WTC11 (cell line): Measurements from ENCODE around the gene HILPDA. TPM values are rescaled to one million over a fixed set of nuclear protein-coding genes. Genes with fewer than 3 reads are reported as not detected.
A peak's percentile ranks its signal among the peaks of the same experiment; 100 is the strongest.

Experiments
- ATAC-seq: fragments of 200-7000 bp; cut with Tn5 transposase; 2 replicates; pipeline ENCODE4 v1.10.0; 2021; ENCODE audit warnings: mild to moderate bottlenecking, moderate library complexity
- Bru-seq: library from RNA; stranded (reverse); fragments of 400-500 nt; gene quantifications from one replicate; lab custom pipeline; 2021; lab: Mats Ljungman, UMichigan
- CTCF ChIA-PET: fragments of 300-600 bp; sonication (Branson Sonifier 250); formaldehyde crosslinking; loops from one replicate; lab custom pipeline; 2021; ENCODE audit warnings: antibody characterized with exemption; lab: Charles Lee
- POLR2A ChIA-PET: fragments of 350-600 bp; sonication (Branson Sonifier 250); formaldehyde crosslinking; loops from one replicate; lab custom pipeline; 2021; ENCODE audit warnings: antibody characterized with exemption; lab: Charles Lee
- DNase-seq: peaks from one replicate; pipeline ENCODE4 v3.0.0; 2021; ENCODE audit warnings: low spot score
- H3K27ac Mint-ChIP-seq: 2 replicates; pipeline ENCODE4 v1.8.0; 2021; ENCODE audit warnings: mixed read lengths
- H3K27me3 Mint-ChIP-seq: 2 replicates; pipeline ENCODE4 v1.8.0; 2021; ENCODE audit warnings: low read depth, mild to moderate bottlenecking, moderate library complexity, mixed read lengths
- H3K36me3 Mint-ChIP-seq: 2 replicates; pipeline ENCODE4 v1.8.0; 2021; ENCODE audit warnings: mixed read lengths
- H3K4me1 Mint-ChIP-seq: 2 replicates; pipeline ENCODE4 v1.8.0; 2022; ENCODE audit warnings: mixed read lengths
- H3K4me3 Mint-ChIP-seq: 2 replicates; pipeline ENCODE4 v1.8.0; 2021; ENCODE audit warnings: mild to moderate bottlenecking, moderate library complexity, mixed read lengths
- H3K9me3 Mint-ChIP-seq: 2 replicates; pipeline ENCODE4 v1.8.0; 2021; ENCODE audit warnings: mixed read lengths
- E2F5 ChIP-seq: sonication (generic); formaldehyde crosslinking; IDR thresholded peaks from 2 replicates; pipeline ENCODE4 v1.8.1; 2022; ENCODE audit warnings: mild to moderate bottlenecking, moderate library complexity, missing genetic modification reagents
- ESRRA ChIP-seq: sonication (generic); formaldehyde crosslinking; IDR thresholded peaks from 2 replicates; pipeline ENCODE4 v1.8.1; 2022; ENCODE audit warnings: mild to moderate bottlenecking, missing genetic modification reagents, borderline replicate concordance
- FOXK1 ChIP-seq: sonication (generic); formaldehyde crosslinking; IDR thresholded peaks from 2 replicates; pipeline ENCODE4 v1.8.0; 2022; ENCODE audit warnings: mild to moderate bottlenecking, moderate library complexity, missing genetic modification reagents
- FOXP1 ChIP-seq: sonication (generic); formaldehyde crosslinking; IDR thresholded peaks from 2 replicates; pipeline ENCODE4 v1.8.0; 2022; ENCODE audit warnings: missing genetic modification reagents, mild to moderate bottlenecking, moderate library complexity, borderline replicate concordance
- GABPB1 ChIP-seq: sonication (generic); formaldehyde crosslinking; IDR thresholded peaks from 2 replicates; pipeline ENCODE4 v1.8.1; 2023; ENCODE audit warnings: mild to moderate bottlenecking, missing genetic modification reagents
- HMGA2 ChIP-seq: fragments of 250-450 bp; sonication (Bioruptor Pico); IDR thresholded peaks from 2 replicates; pipeline ENCODE4 v1.4.0; 2021; ENCODE audit warnings: mild to moderate bottlenecking, moderate library complexity
- HMGXB4 ChIP-seq: sonication (generic); formaldehyde crosslinking; IDR thresholded peaks from 2 replicates; pipeline ENCODE4 v1.8.1; 2023; ENCODE audit warnings: mild to moderate bottlenecking, moderate library complexity, missing genetic modification reagents
- MYBL2 ChIP-seq: sonication (generic); formaldehyde crosslinking; IDR thresholded peaks from 2 replicates; pipeline ENCODE4 v1.8.1; 2023; ENCODE audit warnings: mild to moderate bottlenecking, moderate library complexity, missing genetic modification reagents
- NFE2L1 ChIP-seq: sonication (generic); formaldehyde crosslinking; IDR thresholded peaks from 2 replicates; pipeline ENCODE4 v1.8.1; 2023; ENCODE audit warnings: missing genetic modification reagents
- PRRX2 ChIP-seq: fragments of 250-450 bp; sonication (Bioruptor Pico); IDR thresholded peaks from 2 replicates; pipeline ENCODE4 v1.8.0; 2021; ENCODE audit warnings: mild to moderate bottlenecking
- RELA ChIP-seq: sonication (generic); formaldehyde crosslinking; IDR thresholded peaks from 2 replicates; pipeline ENCODE4 v1.8.1; 2022; ENCODE audit warnings: missing genetic modification reagents, mild to moderate bottlenecking, borderline replicate concordance
- SMAD4 ChIP-seq: sonication (generic); formaldehyde crosslinking; IDR thresholded peaks from 2 replicates; pipeline ENCODE4 v1.8.0; 2022; ENCODE audit warnings: mild to moderate bottlenecking, missing genetic modification reagents
- SP1 ChIP-seq: sonication (generic); formaldehyde crosslinking; conservative IDR thresholded peaks from 2 replicates; pipeline ENCODE4 v1.8.1; 2022; ENCODE audit warnings: missing genetic modification reagents
- TEAD4 ChIP-seq: sonication (generic); formaldehyde crosslinking; IDR thresholded peaks from 2 replicates; pipeline ENCODE4 v1.8.0; 2022; ENCODE audit warnings: mild to moderate bottlenecking, missing genetic modification reagents
- ZBTB21 ChIP-seq: sonication (generic); formaldehyde crosslinking; IDR thresholded peaks from 2 replicates; pipeline ENCODE4 v1.8.1; 2023; ENCODE audit warnings: mild to moderate bottlenecking, missing genetic modification reagents, borderline replicate concordance
- ZNF219 ChIP-seq: sonication (generic); formaldehyde crosslinking; IDR thresholded peaks from 2 replicates; pipeline ENCODE4 v1.8.0; 2023; ENCODE audit warnings: missing genetic modification reagents, mild to moderate bottlenecking, borderline replicate concordance
- ZNF281 ChIP-seq: sonication (generic); formaldehyde crosslinking; IDR thresholded peaks from 2 replicates; pipeline ENCODE4 v1.8.0; 2023; ENCODE audit warnings: mild to moderate bottlenecking, missing genetic modification reagents
- long read RNA-seq, 3 experiments: library from RNA in 1 of 3; library from capped mRNA in 1 of 3; library from polyadenylated mRNA in 1 of 3; unstranded in 2 of 3; stranded (forward) in 1 of 3; transcript quantifications; one replicate each; pipeline ENCODE4 v2.0.0, GENCODE V29; 2021
- total RNA-seq: library from RNA; stranded (reverse); gene quantifications from 3 replicates; pipeline ENCODE4 v1.2.3, GENCODE V29; 2021
- TF ChIP-seq, protein P1 (sequence below): sonication (generic); formaldehyde crosslinking; IDR thresholded peaks from 2 replicates; pipeline ENCODE4 v1.8.1; 2023; ENCODE audit warnings: mild to moderate bottlenecking, missing genetic modification reagents
- TF ChIP-seq, protein P2 (sequence below): sonication (generic); formaldehyde crosslinking; IDR thresholded peaks from 2 replicates; pipeline ENCODE4 v1.8.0; 2022; ENCODE audit warnings: mild to moderate bottlenecking, missing genetic modification reagents
- TF ChIP-seq, protein P3 (sequence below): sonication (generic); formaldehyde crosslinking; conservative IDR thresholded peaks from 2 replicates; pipeline ENCODE4 v1.8.1; 2023; ENCODE audit warnings: mild to moderate bottlenecking, low read depth, missing genetic modification reagents, moderate library complexity
- TF ChIP-seq, protein P4 (sequence below): sonication (generic); formaldehyde crosslinking; IDR thresholded peaks from 2 replicates; pipeline ENCODE4 v1.8.1; 2022; ENCODE audit warnings: low read depth, missing genetic modification reagents, borderline replicate concordance

Gene HILPDA, protein sequence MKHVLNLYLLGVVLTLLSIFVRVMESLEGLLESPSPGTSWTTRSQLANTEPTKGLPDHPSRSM
- total RNA-seq, result 28.3 to 29.5 TPM (median 28.7 TPM) in 3 replicates
- Bru-seq, nascent RNA, result percentile 98 among the genes with signal in this experiment
- long read RNA-seq, experiment 1, transcript HILPDA-202 (2 exons, 785 nt), result minor isoform, 9 of 84 reads
- long read RNA-seq, experiment 1, transcript HILPDA-201 (2 exons, 1,349 nt), result major isoform, 73 of 84 reads
- long read RNA-seq, experiment 1, partial matches to known transcripts, result 1 of 84 reads
- long read RNA-seq, experiment 1, other reads (novel, unspliced or antisense), result 1 of 84 reads
- long read RNA-seq, experiment 2, transcript HILPDA-201 (2 exons, 1,349 nt), result major isoform, 29 of 30 reads
- long read RNA-seq, experiment 2, partial matches to known transcripts, result 0 of 30 reads
- long read RNA-seq, experiment 2, other reads (novel, unspliced or antisense), result 0 of 30 reads
- long read RNA-seq, experiment 3, transcript HILPDA-201 (2 exons, 1,349 nt), result major isoform, 109 of 112 reads
- long read RNA-seq, experiment 3, partial matches to known transcripts, result 0 of 112 reads
- long read RNA-seq, experiment 3, other reads (novel, unspliced or antisense), result 0 of 112 reads

DNA sequence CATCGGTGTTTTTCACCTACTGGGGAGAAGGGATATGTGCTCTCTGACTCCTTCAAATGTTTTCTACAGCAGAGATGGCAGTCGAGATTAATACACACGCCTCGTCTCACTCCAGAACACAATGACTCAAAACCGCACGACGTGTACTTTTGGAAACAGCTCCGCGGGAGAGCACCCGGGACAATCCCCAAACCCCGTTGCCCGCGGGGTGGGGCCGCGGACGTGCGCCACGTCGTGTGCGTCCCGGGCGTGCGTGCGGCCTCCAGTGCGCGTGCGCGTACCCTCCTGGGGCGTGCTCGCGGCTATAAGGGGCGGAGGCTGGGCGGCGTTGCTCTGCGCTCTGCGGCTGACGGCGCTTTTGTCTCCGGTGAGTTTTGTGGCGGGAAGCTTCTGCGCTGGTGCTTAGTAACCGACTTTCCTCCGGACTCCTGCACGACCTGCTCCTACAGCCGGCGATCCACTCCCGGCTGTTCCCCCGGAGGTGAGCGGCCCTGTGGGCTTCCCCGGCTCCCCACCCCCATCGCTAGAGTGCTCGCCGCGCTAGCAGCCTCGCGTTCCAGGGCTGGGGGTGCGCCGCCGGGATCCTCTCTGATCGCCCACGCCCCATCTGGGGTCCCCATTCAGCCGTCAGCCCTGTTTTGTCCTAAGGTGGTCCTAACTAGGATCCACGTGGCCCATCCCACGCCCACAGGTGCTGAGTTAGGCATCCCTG, at the start of gene HILPDA:
Gene HILPDA (plus strand): TSS at position 336 of the 712 bp plus-strand sequence. CDS start 1,391 bp downstream, outside the sequence.
- Mint-ChIP-seq H3K36me3 (peaks cover 20% of the 10 kb centered on the region), H3K4me1 (peaks cover 69% of the 10 kb centered on the region), H3K4me3 (peak within 1 kb of the TSS; percentile 95), H3K27ac (peak within 1 kb of the TSS; percentile 92), H3K9me3 (no peaks in the 10 kb centered on the region), H3K27me3 (peaks cover 12% of the 10 kb centered on the region)
- ATAC-seq, result peak; percentile 63
- ChIA-PET CTCF (interaction anchor here (0.6 to 3.6 kb wide), 7 partner anchors 18 to 454 kb away, joined by 3 to 32 read pairs (median 4); partner anchors contain the start of gene KCP), POLR2A (interaction anchor here (1.5 kb wide), 1 partner anchor 28 kb away, joined by 3 read pairs; no protein-coding TSS in a partner anchor)
- DNase-seq, result peak; percentile 82
- TF ChIP-seq ZBTB21 (CRISPR knock-in tag) (no peak), FOXP1 (CRISPR knock-in tag) (peak; percentile 86), ESRRA (CRISPR knock-in tag) (no peak; the same call in 1 of the 2 replicates), PRRX2 (no peak), RELA (CRISPR knock-in tag) (no peak), E2F5 (CRISPR knock-in tag) (peak; percentile 77; the same call in 1 of the 2 replicates), FOXK1 (CRISPR knock-in tag) (peak; percentile 53), GABPB1 (peak; percentile 31; the same call in 1 of the 2 replicates), HMGA2 (no peak; the same call in 1 of the 2 replicates), SMAD4 (CRISPR knock-in tag) (0 out of 2 replicates have a peak, but pooled peaks have one; percentile 21), ZNF219 (CRISPR knock-in tag) (peak; percentile 64; the same call in 1 of the 2 replicates), MYBL2 (peak; percentile 28; the same call in 1 of the 2 replicates), ZNF281 (peak; percentile 72), TEAD4 (CRISPR knock-in tag) (0 out of 2 replicates have a peak, but pooled peaks have one; percentile 45), NFE2L1 (CRISPR knock-in tag) (peak; percentile 66), SP1 (CRISPR knock-in tag) (peak; percentile 86), HMGXB4 (CRISPR knock-in tag) (peak; percentile 92)
- TF ChIP-seq, protein P1, sequence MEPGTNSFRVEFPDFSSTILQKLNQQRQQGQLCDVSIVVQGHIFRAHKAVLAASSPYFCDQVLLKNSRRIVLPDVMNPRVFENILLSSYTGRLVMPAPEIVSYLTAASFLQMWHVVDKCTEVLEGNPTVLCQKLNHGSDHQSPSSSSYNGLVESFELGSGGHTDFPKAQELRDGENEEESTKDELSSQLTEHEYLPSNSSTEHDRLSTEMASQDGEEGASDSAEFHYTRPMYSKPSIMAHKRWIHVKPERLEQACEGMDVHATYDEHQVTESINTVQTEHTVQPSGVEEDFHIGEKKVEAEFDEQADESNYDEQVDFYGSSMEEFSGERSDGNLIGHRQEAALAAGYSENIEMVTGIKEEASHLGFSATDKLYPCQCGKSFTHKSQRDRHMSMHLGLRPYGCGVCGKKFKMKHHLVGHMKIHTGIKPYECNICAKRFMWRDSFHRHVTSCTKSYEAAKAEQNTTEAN (CRISPR knock-in tag), result 0 out of 2 replicates have a peak, but pooled peaks have one; percentile 42
- TF ChIP-seq, protein P2, sequence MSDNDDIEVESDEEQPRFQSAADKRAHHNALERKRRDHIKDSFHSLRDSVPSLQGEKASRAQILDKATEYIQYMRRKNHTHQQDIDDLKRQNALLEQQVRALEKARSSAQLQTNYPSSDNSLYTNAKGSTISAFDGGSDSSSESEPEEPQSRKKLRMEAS (CRISPR knock-in tag), result peak; percentile 96
- TF ChIP-seq, protein P3, sequence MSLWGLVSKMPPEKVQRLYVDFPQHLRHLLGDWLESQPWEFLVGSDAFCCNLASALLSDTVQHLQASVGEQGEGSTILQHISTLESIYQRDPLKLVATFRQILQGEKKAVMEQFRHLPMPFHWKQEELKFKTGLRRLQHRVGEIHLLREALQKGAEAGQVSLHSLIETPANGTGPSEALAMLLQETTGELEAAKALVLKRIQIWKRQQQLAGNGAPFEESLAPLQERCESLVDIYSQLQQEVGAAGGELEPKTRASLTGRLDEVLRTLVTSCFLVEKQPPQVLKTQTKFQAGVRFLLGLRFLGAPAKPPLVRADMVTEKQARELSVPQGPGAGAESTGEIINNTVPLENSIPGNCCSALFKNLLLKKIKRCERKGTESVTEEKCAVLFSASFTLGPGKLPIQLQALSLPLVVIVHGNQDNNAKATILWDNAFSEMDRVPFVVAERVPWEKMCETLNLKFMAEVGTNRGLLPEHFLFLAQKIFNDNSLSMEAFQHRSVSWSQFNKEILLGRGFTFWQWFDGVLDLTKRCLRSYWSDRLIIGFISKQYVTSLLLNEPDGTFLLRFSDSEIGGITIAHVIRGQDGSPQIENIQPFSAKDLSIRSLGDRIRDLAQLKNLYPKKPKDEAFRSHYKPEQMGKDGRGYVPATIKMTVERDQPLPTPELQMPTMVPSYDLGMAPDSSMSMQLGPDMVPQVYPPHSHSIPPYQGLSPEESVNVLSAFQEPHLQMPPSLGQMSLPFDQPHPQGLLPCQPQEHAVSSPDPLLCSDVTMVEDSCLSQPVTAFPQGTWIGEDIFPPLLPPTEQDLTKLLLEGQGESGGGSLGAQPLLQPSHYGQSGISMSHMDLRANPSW (CRISPR knock-in tag), result no peak
- TF ChIP-seq, protein P4, sequence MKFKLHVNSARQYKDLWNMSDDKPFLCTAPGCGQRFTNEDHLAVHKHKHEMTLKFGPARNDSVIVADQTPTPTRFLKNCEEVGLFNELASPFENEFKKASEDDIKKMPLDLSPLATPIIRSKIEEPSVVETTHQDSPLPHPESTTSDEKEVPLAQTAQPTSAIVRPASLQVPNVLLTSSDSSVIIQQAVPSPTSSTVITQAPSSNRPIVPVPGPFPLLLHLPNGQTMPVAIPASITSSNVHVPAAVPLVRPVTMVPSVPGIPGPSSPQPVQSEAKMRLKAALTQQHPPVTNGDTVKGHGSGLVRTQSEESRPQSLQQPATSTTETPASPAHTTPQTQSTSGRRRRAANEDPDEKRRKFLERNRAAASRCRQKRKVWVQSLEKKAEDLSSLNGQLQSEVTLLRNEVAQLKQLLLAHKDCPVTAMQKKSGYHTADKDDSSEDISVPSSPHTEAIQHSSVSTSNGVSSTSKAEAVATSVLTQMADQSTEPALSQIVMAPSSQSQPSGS (CRISPR knock-in tag), result no peak
